Stomach (tissue), 9 donors: ENCODE results near the gene NIPAL3. TPM values are rescaled to one million over a fixed set of nuclear protein-coding genes. Genes with fewer than 3 reads are reported as not detected.
"Not testable (repeated sequence)": the region's sequence is repeated elsewhere in the genome, so short reads cannot be mapped to it uniquely, and the experiment has no call there.

Experiments used
- DNase-seq, 2 donors: peaks; one replicate each; pipeline versions ENCODE4 v3.0.0 to v3.0.0-alpha.2; 2013 to 2019
- H3K27ac ChIP-seq, 5 donors: fragments of 200-600 bp in 4 of 5; sonication (generic) in 4 of 5; one replicate each; pipeline ENCODE4 v1.5.1; 2013 to 2019; ENCODE audit warnings: mild to moderate bottlenecking in 1 of 5, moderate library complexity in 1 of 5
- H3K27me3 ChIP-seq, 3 donors: fragments of 200-600 bp; sonication (generic); one replicate each; pipeline ENCODE4 v1.5.1; 2017 to 2019; ENCODE audit warnings: mixed run types in 1 of 3
- H3K36me3 ChIP-seq, 4 donors: fragments of 200-600 bp; sonication (generic); 1 replicate in 3 of 4; 2 replicates in 1 of 4; pipeline ENCODE4 v1.5.1; 2016 to 2019
- H3K4me1 ChIP-seq, 4 donors: fragments of 200-600 bp; sonication (generic); one replicate each; pipeline ENCODE4 v1.5.1; 2016 to 2019
- H3K4me3 ChIP-seq, 4 donors: fragments of 200-600 bp; sonication (generic) in 3 of 4; one replicate each; pipeline ENCODE4 v1.5.1; 2016 to 2019; ENCODE audit warnings: mild to moderate bottlenecking in 1 of 4
- H3K9me3 ChIP-seq, 4 donors: fragments of 200-600 bp; sonication (generic); one replicate each; pipeline ENCODE4 v1.5.1; 2016 to 2019
- CTCF ChIP-seq, 7 experiments: fragments of 450-650 bp in 4 of 7; fragments of 200-600 bp in 3 of 7; sonication (generic) in 3 of 7; IDR thresholded peaks; one replicate each; pipeline ENCODE4 v1.5.1; 2016 to 2019; ENCODE audit warnings: antibody characterized with exemption in 7 of 7, control low read depth in 2 of 7, mild to moderate bottlenecking in 1 of 7
- EP300 ChIP-seq: sonication (generic); formaldehyde crosslinking; IDR thresholded peaks from one replicate; pipeline ENCODE4 v1.6.1; 2017; ENCODE audit warnings: antibody characterized with exemption
- POLR2A ChIP-seq, 4 donors: fragments of 450-650 bp; IDR thresholded peaks; one replicate each; pipeline ENCODE4 v1.6.1; 2016; ENCODE audit warnings: antibody characterized with exemption in 4 of 4, control low read depth in 2 of 4, mild to moderate bottlenecking in 1 of 4, moderate library complexity in 1 of 4
- POLR2AphosphoS5 ChIP-seq, 3 donors: sonication (generic); formaldehyde crosslinking; IDR thresholded peaks; one replicate each; pipeline ENCODE4 v1.6.1; 2016; ENCODE audit warnings: antibody characterized with exemption in 3 of 3
- WGBS, 5 donors: extraction: QIAGEN DNeasy Blood & Tissue Kit in 3 of 5; methylation state at CpG; one replicate each; pipeline versions ENCODE4 v1.1.5 to v1.1.7; 2013 to 2018; 5-methylcytosine and 5-hydroxymethylcytosine counted together
- intact Hi-C: fragments of 100-400 bp; cut with DNase I; formaldehyde crosslinking; loops from one replicate; pipeline ENCODE4 v1.15.1; 2023; ENCODE audit warnings: low total_unique reads
- polyA plus RNA-seq, 3 donors: library from polyadenylated mRNA; stranded (reverse); fragments of 200-250 nt; gene quantifications; one replicate each; pipeline ENCODE4 v1.2.3, GENCODE V29; 2013
- total RNA-seq, 5 donors: library from RNA; depleted of rRNA; stranded (reverse); fragments of >200 nt; gene quantifications; one replicate each; pipeline versions ENCODE4 v1.1.0 to v1.2.3, GENCODE V29; 2014 to 2016
- donor health status: healthy with polysubstance abuse.
- donor health status: Bipolar disorder and iron deficiency.
- donor health status: healthy.

NIPAL3 gene
- total and polyA plus RNA-seq, 8 donors = 3.2 to 122 (median 19.1) TPM

GRCh38 chr1:24489674-24490073 lies 74.1 kb downstream of the NIPAL3 start:
- intact Hi-C loops = no loop called here
- no peaks in the 10 kb centered on the region for H3K36me3 ChIP-seq
- no peak overlapping the region for H3K27ac ChIP-seq
- 91 to 98% (median 96%) methylated on average over 6 to 13 of the region's 13 CpGs for WGBS, 5 donors
- H3K9me3 ChIP-seq = peaks cover 0 to 11% (median 4%) of the 10 kb centered on the region in 4 donors
- H3K4me1 ChIP-seq = no peaks in the 10 kb centered on the region
- TF ChIP-seq CTCF (IDR thresholded peaks at IDR 0.05) = no peak
- TF ChIP-seq POLR2AphosphoS5 (IDR thresholded peaks at IDR 0.05) = no peak
- no peak for TF ChIP-seq POLR2A (IDR thresholded peaks at IDR 0.05)
- TF ChIP-seq EP300 = no peak
- H3K27me3 ChIP-seq = peaks cover 0 to 5% (median 0%) of the 10 kb centered on the region in 3 donors
- no peak overlapping the region for H3K4me3 ChIP-seq
- DNase-seq = no peak

GRCh38 chr1:24490101-24490781 lies 74.6 kb downstream of the NIPAL3 start:
- peaks cover 0 to 11% (median 4%) of the 10 kb centered on the region in 4 donors for H3K9me3 ChIP-seq
- H3K36me3 ChIP-seq = no peaks in the 10 kb centered on the region
- no peak for DNase-seq
- no peaks in the 10 kb centered on the region for H3K4me1 ChIP-seq
- no peak overlapping the region for H3K4me3 ChIP-seq
- H3K27ac ChIP-seq = no peak overlapping the region
- H3K27me3 ChIP-seq = peaks cover 0 to 5% (median 0%) of the 10 kb centered on the region in 3 donors
- intact Hi-C loops = no loop called here
- 96 to 99% (median 98%) methylated on average over 16 to 18 of the region's 18 CpGs for WGBS, 5 donors
- no peak for TF ChIP-seq CTCF (IDR thresholded peaks at IDR 0.05)

- peaks cover 0 to 11% (median 4%) of the 10 kb centered on the region in 4 donors for H3K9me3 ChIP-seq
- no peak overlapping the region for H3K27ac ChIP-seq
- H3K27me3 ChIP-seq = peaks cover 0 to 12% (median 0%) of the 10 kb centered on the region in 3 donors
- H3K36me3 ChIP-seq = no peaks in the 10 kb centered on the region
- no peak for DNase-seq
- intact Hi-C loops = no loop called here
- WGBS, 5 donors = 51 to 57% (median 54%) methylated on average over 15 of the region's 15 CpGs
- H3K4me1 ChIP-seq = no peaks in the 10 kb centered on the region
- no peak for TF ChIP-seq CTCF (IDR thresholded peaks at IDR 0.05)
- no peak for TF ChIP-seq EP300
- TF ChIP-seq POLR2A (IDR thresholded peaks at IDR 0.05) = no peak
- no peak for TF ChIP-seq POLR2AphosphoS5 (IDR thresholded peaks at IDR 0.05)
- H3K4me3 ChIP-seq = no peak overlapping the region
Observed at GRCh38 chr1:24491577-24492360, 76.2 kb downstream of the NIPAL3 start.

GRCh38 chr1:24492935-24493334 lies 77.3 kb downstream of the NIPAL3 start:
- WGBS, 5 donors = 89 to 92% (median 92%) methylated on average over 9 of the region's 9 CpGs

More at GRCh38 chr1:24492935-24493334, 77.3 kb downstream of the NIPAL3 start:
- Histone ChIP-seq H3K27me3 (peaks cover 0 to 12% (median 0%) of the 10 kb centered on the region in 3 donors), H3K9me3 (peaks cover 0 to 11% (median 4%) of the 10 kb centered on the region in 4 donors)
- H3K27ac ChIP-seq, intact Hi-C loops, H3K36me3 ChIP-seq, H3K4me1 ChIP-seq, H3K4me3 ChIP-seq, DNase-seq: not testable (repeated sequence)
